ENCODE measurements around the gene KCNMB2.

GRCh38 chr3:178718995-178719635 is 182.9 kb downstream of the KCNMB2 start:
- TF ChIP-seq CTCF (IDR thresholded peaks at IDR 0.05; ENCODE audit: poor library complexity) (no peak), EZH2 (IDR thresholded peaks at IDR 0.05; ENCODE audit: borderline replicate concordance) (no peak), EZH2phosphoT487 (IDR thresholded peaks at IDR 0.05; ENCODE audit: low read depth, severe bottlenecking, unreplicated experiment) (no peak)

All from hepatocyte (in vitro differentiated cells).